GM12865 (cell line): ENCODE results near the gene OR5B21.

Experiments used
- DNase-seq: peaks from one replicate; pipeline ENCODE4 v3.0.0; 2010; ENCODE audit warnings: low read depth
- H3K4me3 ChIP-seq: 2 replicates; pipeline ENCODE4 v1.5.1; 2011; ENCODE audit warnings: mild to moderate bottlenecking, low read depth, low read length, control low read depth
- TF ChIP-seq, protein P1 (sequence below): IDR thresholded peaks from 2 replicates; pipeline ENCODE4 v1.5.1; 2011; ENCODE audit warnings: low read length, control low read depth, low read depth, inconsistent platforms; ENCODE audit not compliant: insufficient read depth; ENCODE audit errors: missing control alignments

Gene OR5B21

DNA sequence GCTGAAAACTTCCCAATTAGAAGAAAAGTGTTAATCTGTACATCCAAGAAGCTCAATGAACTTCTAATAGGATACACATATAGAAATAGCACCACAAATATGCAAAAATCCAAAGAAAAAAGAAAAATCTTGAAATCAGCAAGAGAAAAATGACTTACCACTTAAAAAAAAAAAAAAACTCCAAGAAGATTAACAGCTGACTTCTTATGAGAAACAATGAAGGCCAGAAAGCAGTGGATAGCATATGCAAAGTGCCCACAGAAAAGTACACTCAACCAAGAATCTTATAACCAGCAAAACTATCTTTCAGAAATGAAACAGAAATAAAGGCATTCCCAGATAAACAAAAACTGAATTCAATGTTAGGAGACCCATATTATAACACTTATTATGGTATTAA lies 36.0 kb downstream of the OR5B21 start:
- TF ChIP-seq, protein P1, sequence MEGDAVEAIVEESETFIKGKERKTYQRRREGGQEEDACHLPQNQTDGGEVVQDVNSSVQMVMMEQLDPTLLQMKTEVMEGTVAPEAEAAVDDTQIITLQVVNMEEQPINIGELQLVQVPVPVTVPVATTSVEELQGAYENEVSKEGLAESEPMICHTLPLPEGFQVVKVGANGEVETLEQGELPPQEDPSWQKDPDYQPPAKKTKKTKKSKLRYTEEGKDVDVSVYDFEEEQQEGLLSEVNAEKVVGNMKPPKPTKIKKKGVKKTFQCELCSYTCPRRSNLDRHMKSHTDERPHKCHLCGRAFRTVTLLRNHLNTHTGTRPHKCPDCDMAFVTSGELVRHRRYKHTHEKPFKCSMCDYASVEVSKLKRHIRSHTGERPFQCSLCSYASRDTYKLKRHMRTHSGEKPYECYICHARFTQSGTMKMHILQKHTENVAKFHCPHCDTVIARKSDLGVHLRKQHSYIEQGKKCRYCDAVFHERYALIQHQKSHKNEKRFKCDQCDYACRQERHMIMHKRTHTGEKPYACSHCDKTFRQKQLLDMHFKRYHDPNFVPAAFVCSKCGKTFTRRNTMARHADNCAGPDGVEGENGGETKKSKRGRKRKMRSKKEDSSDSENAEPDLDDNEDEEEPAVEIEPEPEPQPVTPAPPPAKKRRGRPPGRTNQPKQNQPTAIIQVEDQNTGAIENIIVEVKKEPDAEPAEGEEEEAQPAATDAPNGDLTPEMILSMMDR, result no peak
- DNase-seq, result no peak
- H3K4me3 ChIP-seq, result no peak overlapping the region

DNA sequence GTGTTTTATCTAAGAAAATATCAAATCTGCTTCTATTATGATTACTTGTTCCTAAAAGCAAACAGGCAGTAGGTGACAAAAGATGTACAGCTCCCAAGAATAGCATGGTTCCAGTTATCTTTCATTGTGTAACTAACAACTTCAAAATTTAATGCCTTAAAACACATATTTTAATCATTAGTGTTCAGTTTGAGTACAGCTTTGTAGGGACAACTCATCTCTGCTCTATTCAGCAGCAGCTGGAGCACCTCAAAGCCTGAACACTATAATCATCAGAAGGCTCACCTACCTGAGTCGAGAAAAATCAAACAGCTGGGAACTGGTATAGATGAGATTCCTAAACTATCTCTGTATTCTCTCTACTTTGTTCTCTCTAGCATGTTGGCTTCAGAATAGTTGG lies 41.6 kb downstream of the OR5B21 start:
- TF ChIP-seq, protein P1, result no peak
- H3K4me3 ChIP-seq, result no peak overlapping the region
- DNase-seq, result no peak

DNA sequence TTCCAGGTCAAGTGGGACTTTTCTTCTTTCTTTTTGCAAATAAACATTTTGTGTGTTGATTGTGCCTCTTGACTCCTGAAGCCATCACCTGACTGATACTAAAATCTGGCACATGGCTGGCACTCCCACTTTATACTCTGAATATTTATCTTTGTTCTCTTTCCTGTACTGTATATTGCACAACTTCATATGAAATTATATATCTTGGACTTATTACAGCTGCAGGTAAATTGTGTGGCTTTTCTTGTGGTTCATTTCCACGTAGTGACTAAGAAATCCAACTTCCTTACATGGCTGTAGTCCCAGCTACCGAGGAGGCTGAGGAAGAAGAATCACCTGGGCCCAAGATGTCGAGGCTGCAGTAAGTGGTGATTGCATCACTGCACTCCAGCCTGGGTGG lies 42.2 kb downstream of the OR5B21 start:
- H3K4me3 ChIP-seq, result no peak overlapping the region
- no peak for DNase-seq

More for the DNA sequence above, 42.2 kb downstream of the OR5B21 start:
- TF ChIP-seq, protein P1, result no peak
